ENCODE results near the gene SPG7. TPM values are rescaled to one million over a fixed set of nuclear protein-coding genes. Genes with fewer than 3 reads are reported as not detected.

Gene SPG7
- total and polyA plus RNA-seq, 2 of the 4 experiments (the other 2 are of a cell fraction) = 94.6 to 96.8 TPM

GRCh38 chr16:89489040-89489897 is 18.9 kb upstream of the SPG7 start (continued):
- TF ChIP-seq, protein P1, sequence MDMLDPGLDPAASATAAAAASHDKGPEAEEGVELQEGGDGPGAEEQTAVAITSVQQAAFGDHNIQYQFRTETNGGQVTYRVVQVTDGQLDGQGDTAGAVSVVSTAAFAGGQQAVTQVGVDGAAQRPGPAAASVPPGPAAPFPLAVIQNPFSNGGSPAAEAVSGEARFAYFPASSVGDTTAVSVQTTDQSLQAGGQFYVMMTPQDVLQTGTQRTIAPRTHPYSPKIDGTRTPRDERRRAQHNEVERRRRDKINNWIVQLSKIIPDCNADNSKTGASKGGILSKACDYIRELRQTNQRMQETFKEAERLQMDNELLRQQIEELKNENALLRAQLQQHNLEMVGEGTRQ (IDR thresholded peaks at IDR 0.05; ENCODE audit: low read depth, low read length) = no peak
- no peak for TF ChIP-seq RFX5 (IDR thresholded peaks at IDR 0.05; ENCODE audit: low read depth, low read length)
- no peak for TF ChIP-seq FOS (IDR thresholded peaks at IDR 0.05; ENCODE audit: low read depth, low read length)
- peak; percentile 94 for TF ChIP-seq CEBPB (IDR thresholded peaks at IDR 0.05; ENCODE audit: low read depth, low read length)

Measured in IMR-90 (cell line).